K562 (cell line): Measurements from ENCODE around the gene MATN1. TPM values are rescaled to one million over a fixed set of nuclear protein-coding genes. Genes with fewer than 3 reads are reported as not detected.

Experiments used
- EWSR1 ChIP-seq: fragments of 450-650 bp; IDR thresholded peaks from 2 replicates; pipeline ENCODE4 v1.6.1; 2018; ENCODE audit warnings: borderline replicate concordance, mild to moderate bottlenecking, low read depth, moderate library complexity; ENCODE audit not compliant: partially characterized antibody
- GMEB1 ChIP-seq: fragments of 250-450 bp; sonication (Bioruptor Pico); IDR thresholded peaks from 2 replicates; pipeline ENCODE4 v1.4.0; 2020; ENCODE audit warnings: mild to moderate bottlenecking
- HDAC1 ChIP-seq, 2 experiments: fragments of 450-650 bp; IDR thresholded peaks; 2 replicates each; pipeline ENCODE4 v1.6.1; 2016 to 2017; ENCODE audit warnings: inconsistent platforms in 1 of 2, mild to moderate bottlenecking in 1 of 2, moderate library complexity in 1 of 2
- HMG20A ChIP-seq: fragments of 450-650 bp; formaldehyde crosslinking; conservative IDR thresholded peaks from 2 replicates; pipeline ENCODE4 v1.4.0; 2020; ENCODE audit warnings: mild to moderate bottlenecking, mixed read lengths
- MED1 ChIP-seq: sonication (generic); formaldehyde crosslinking; IDR thresholded peaks from 2 replicates; pipeline ENCODE4 v1.8.1; 2023; ENCODE audit warnings: missing genetic modification reagents, borderline replicate concordance
- MTA3 ChIP-seq: fragments of 450-650 bp; formaldehyde crosslinking; IDR thresholded peaks from 2 replicates; pipeline ENCODE4 v1.6.1; 2017; ENCODE audit warnings: mild to moderate bottlenecking, borderline replicate concordance
- RBM14 ChIP-seq: fragments of 200-400 bp; formaldehyde crosslinking; IDR thresholded peaks from 2 replicates; pipeline ENCODE4 v1.6.1; 2018; ENCODE audit warnings: low read depth, mild to moderate bottlenecking, low read length, moderate library complexity, borderline replicate concordance; ENCODE audit not compliant: insufficient read depth
- RBM22 ChIP-seq: fragments of 200-400 bp; formaldehyde crosslinking; IDR thresholded peaks from 2 replicates; pipeline ENCODE4 v1.6.1; 2018; ENCODE audit warnings: low read length, low read depth; ENCODE audit not compliant: poor library complexity, severe bottlenecking
- SPI1 ChIP-seq: IDR thresholded peaks from 2 replicates; pipeline ENCODE4 v1.6.1; 2011; ENCODE audit warnings: low read depth, low read length, control low read depth, borderline replicate concordance
- SRSF3 ChIP-seq: fragments of 200-400 bp; formaldehyde crosslinking; IDR thresholded peaks from 2 replicates; pipeline ENCODE4 v1.6.1; 2016; ENCODE audit warnings: mild to moderate bottlenecking, low read length, moderate library complexity; ENCODE audit not compliant: insufficient read depth
- TAF15 ChIP-seq: fragments of 200-400 bp; formaldehyde crosslinking; IDR thresholded peaks from 2 replicates; pipeline ENCODE4 v1.6.1; 2017; ENCODE audit warnings: mild to moderate bottlenecking, low read depth, low read length, moderate library complexity
- TAL1 ChIP-seq: fragments of 450-650 bp; IDR thresholded peaks from 2 replicates; pipeline ENCODE4 v1.6.1; 2016; ENCODE audit warnings: mild to moderate bottlenecking
- ZBTB43 ChIP-seq: sonication (generic); formaldehyde crosslinking; IDR thresholded peaks from 2 replicates; pipeline ENCODE4 v1.8.0; 2023; ENCODE audit warnings: mild to moderate bottlenecking, missing genetic modification reagents
- ZKSCAN1 ChIP-seq: fragments of 150-350 bp; IDR thresholded peaks from 2 replicates; pipeline ENCODE4 v1.6.1; 2016; ENCODE audit warnings: low read depth, low read length
- ZNF224 ChIP-seq: sonication (generic); formaldehyde crosslinking; IDR thresholded peaks from 2 replicates; pipeline ENCODE4 v1.8.0; 2022; ENCODE audit warnings: mild to moderate bottlenecking, missing genetic modification reagents
- ZNF24 ChIP-seq: fragments of 450-650 bp; IDR thresholded peaks from 2 replicates; pipeline ENCODE4 v1.6.1; 2016
- ZNF707 ChIP-seq: fragments of 250-450 bp; sonication (Bioruptor Pico); conservative IDR thresholded peaks from 2 replicates; pipeline ENCODE4 v1.8.0; 2022; ENCODE audit warnings: inconsistent platforms, mild to moderate bottlenecking, moderate library complexity
- ZNF780A ChIP-seq: fragments of 250-450 bp; sonication (Bioruptor Pico); IDR thresholded peaks from 2 replicates; pipeline ENCODE4 v1.5.0; 2021; ENCODE audit warnings: mild to moderate bottlenecking
- ZNF79 ChIP-seq: fragments of 250-450 bp; sonication (Bioruptor Pico); IDR thresholded peaks from 2 replicates; pipeline ENCODE4 v1.4.0; 2020; ENCODE audit warnings: low read depth, mild to moderate bottlenecking, moderate library complexity
- polyA plus RNA-seq, 8 experiments: library from polyadenylated mRNA; depleted of rRNA in 4 of 8; stranded (reverse) in 5 of 8; unstranded in 3 of 8; fragments of >200 nt; fragmentation: Nextera tagmentation in 2 of 8; fragmentation: Illumina TruSeq in 1 of 8; extraction: Ambion mirVana in 2 of 8; extraction: Trizol in 1 of 8; gene quantifications; 2 replicates each; pipeline versions ENCODE4 v1.2.1 to v1.2.3, GENCODE V29; 2011 to 2014; ENCODE audit warnings: inconsistent platforms in 1 of 8, missing spikeins in 1 of 8
- total RNA-seq, 7 experiments: library from RNA; depleted of rRNA in 6 of 7; stranded (reverse); fragments of >200 nt in 6 of 7; fragmentation: Illumina TruSeq in 2 of 7; extraction: Trizol in 2 of 7; gene quantifications; 2 replicates each; pipeline versions ENCODE4 v1.2.1 to v1.2.3, GENCODE V29; 2011 to 2021; ENCODE audit warnings: low replicate concordance in 1 of 7
- TF ChIP-seq, protein P1 (sequence below): fragments of 450-650 bp; formaldehyde crosslinking; IDR thresholded peaks from 2 replicates; pipeline ENCODE4 v1.4.0; 2022; ENCODE audit warnings: missing genetic modification characterization
- TF ChIP-seq, protein P2 (sequence below): IDR thresholded peaks from 3 replicates; pipeline ENCODE4 v1.6.1; 2011; ENCODE audit warnings: borderline replicate concordance, mild to moderate bottlenecking; ENCODE audit not compliant: insufficient read length, insufficient read depth
- TF ChIP-seq, protein P3 (sequence below): sonication (generic); formaldehyde crosslinking; IDR thresholded peaks from 2 replicates; pipeline ENCODE4 v1.8.0; 2022; ENCODE audit warnings: missing genetic modification reagents, mild to moderate bottlenecking, moderate library complexity, borderline replicate concordance

Gene MATN1
- total and polyA plus RNA-seq, 9 of the 15 experiments (the other 6 are each of a cell fraction or from before 2014, with no cell fraction given), result 0.10 to 2.3 (median 1.2) TPM

DNA sequence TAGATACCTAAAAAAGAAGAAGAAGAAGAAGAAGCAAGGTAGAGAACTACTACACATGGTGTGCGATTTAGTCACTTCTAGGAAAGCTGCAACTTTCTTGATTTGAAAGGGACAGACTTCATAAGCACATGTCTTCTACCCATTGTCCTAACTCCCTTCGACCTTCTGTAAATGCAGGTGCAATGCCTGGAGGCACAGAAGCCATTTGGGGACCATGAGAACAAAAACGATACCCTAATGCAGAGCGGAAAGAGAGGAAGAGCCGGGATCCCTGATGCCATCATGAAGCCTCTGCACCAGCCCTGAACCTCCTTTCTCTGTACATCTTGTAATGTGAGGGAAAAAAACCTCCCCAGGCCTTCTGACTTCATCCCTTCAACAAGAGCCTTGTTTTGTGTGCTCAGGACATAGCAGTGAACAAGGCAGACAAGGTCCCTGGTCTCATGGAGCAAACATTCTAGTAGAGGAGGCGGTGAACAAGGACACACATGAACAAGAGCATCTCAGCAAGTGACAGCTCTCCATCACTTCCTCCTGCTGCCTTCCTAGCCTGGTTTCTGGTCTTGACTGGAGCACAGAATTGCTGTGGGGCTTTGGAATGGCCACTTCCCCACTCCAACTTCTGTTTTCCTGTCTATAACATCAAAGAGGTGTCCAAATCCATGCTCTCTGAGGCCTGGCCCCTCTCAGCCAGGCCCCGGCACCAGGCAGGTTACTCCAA is 39.7 kb upstream of the MATN1 start (continued):
- TF ChIP-seq MED1 (CRISPR knock-in tag) (no peak), GMEB1 (CRISPR knock-in tag) (no peak), SRSF3 (no peak), HDAC1 (IDR thresholded peaks at IDR 0.05) (no peak), HMG20A (CRISPR knock-in tag) (no peak), ZKSCAN1 (no peak), ZBTB43 (CRISPR knock-in tag) (no peak), TAL1 (no peak), ZNF24 (no peak), EWSR1 (no peak), TAF15 (no peak), SPI1 (peak; percentile 57; the same call in 1 of the 2 replicates), RBM14 (no peak), MTA3 (no peak), ZNF224 (no peak), ZNF780A (CRISPR knock-in tag) (no peak), ZNF707 (CRISPR knock-in tag) (0 out of 2 replicates have a peak, but pooled peaks have one; percentile 17), RBM22 (no peak), ZNF79 (CRISPR knock-in tag) (no peak)
- TF ChIP-seq, protein P1, sequence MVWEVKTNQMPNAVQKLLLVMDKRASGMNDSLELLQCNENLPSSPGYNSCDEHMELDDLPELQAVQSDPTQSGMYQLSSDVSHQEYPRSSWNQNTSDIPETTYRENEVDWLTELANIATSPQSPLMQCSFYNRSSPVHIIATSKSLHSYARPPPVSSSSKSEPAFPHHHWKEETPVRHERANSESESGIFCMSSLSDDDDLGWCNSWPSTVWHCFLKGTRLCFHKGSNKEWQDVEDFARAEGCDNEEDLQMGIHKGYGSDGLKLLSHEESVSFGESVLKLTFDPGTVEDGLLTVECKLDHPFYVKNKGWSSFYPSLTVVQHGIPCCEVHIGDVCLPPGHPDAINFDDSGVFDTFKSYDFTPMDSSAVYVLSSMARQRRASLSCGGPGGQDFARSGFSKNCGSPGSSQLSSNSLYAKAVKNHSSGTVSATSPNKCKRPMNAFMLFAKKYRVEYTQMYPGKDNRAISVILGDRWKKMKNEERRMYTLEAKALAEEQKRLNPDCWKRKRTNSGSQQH, result no peak
- TF ChIP-seq, protein P2, sequence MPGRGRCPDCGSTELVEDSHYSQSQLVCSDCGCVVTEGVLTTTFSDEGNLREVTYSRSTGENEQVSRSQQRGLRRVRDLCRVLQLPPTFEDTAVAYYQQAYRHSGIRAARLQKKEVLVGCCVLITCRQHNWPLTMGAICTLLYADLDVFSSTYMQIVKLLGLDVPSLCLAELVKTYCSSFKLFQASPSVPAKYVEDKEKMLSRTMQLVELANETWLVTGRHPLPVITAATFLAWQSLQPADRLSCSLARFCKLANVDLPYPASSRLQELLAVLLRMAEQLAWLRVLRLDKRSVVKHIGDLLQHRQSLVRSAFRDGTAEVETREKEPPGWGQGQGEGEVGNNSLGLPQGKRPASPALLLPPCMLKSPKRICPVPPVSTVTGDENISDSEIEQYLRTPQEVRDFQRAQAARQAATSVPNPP, result no peak
- TF ChIP-seq, protein P3, sequence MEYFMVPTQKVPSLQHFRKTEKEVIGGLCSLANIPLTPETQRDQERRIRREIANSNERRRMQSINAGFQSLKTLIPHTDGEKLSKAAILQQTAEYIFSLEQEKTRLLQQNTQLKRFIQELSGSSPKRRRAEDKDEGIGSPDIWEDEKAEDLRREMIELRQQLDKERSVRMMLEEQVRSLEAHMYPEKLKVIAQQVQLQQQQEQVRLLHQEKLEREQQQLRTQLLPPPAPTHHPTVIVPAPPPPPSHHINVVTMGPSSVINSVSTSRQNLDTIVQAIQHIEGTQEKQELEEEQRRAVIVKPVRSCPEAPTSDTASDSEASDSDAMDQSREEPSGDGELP (CRISPR knock-in tag), result 0 out of 2 replicates have a peak, but pooled peaks have one; percentile 9
